Mesendoderm (in vitro differentiated cells): ENCODE measurements around the gene SLC45A1.

ENCODE experiments used
- DNase-seq: peaks from one replicate; pipeline ENCODE4 v3.0.0; 2013
- H2AK5ac ChIP-seq: 2 replicates; pipeline ENCODE4 v1.6.1; 2013; ENCODE audit warnings: low read length, inconsistent platforms
- H2BK120ac ChIP-seq: 2 replicates; pipeline ENCODE4 v1.6.1; 2013; ENCODE audit warnings: low read depth, mild to moderate bottlenecking, low read length, moderate library complexity, mixed read lengths
- H2BK15ac ChIP-seq: replicated peaks from 2 replicates; pipeline ENCODE4 v1.6.1; 2013; ENCODE audit warnings: low read depth, mild to moderate bottlenecking, moderate library complexity
- H2BK5ac ChIP-seq: 2 replicates; pipeline ENCODE4 v1.6.1; 2013; ENCODE audit warnings: low read length, inconsistent platforms
- H3K18ac ChIP-seq: 2 replicates; pipeline ENCODE4 v1.6.1; 2013; ENCODE audit warnings: mild to moderate bottlenecking, low read length, mixed read lengths
- H3K23ac ChIP-seq: one replicate; pipeline ENCODE4 v1.6.1; 2013; ENCODE audit warnings: low read length
- H3K27ac ChIP-seq: 2 replicates; pipeline ENCODE4 v1.5.1; 2013; ENCODE audit warnings: low read depth, mild to moderate bottlenecking, inconsistent platforms, low read length, moderate library complexity
- H3K27me3 ChIP-seq: 2 replicates; pipeline ENCODE4 v1.6.1; 2013; ENCODE audit warnings: low read length, control low read depth, mild to moderate bottlenecking, inconsistent platforms; ENCODE audit not compliant: insufficient read depth, poor library complexity
- H3K36me3 ChIP-seq: 2 replicates; pipeline ENCODE4 v1.6.1; 2013; ENCODE audit warnings: low read length, inconsistent platforms; ENCODE audit not compliant: control insufficient read depth, insufficient read depth
- H3K4ac ChIP-seq: one replicate; pipeline ENCODE4 v1.6.1; 2013; ENCODE audit warnings: low read depth, mild to moderate bottlenecking, low read length, moderate library complexity
- H3K4me1 ChIP-seq: 2 replicates; pipeline ENCODE4 v1.6.1; 2013; ENCODE audit warnings: low read depth, low read length, inconsistent platforms; ENCODE audit not compliant: control insufficient read depth
- H3K4me2 ChIP-seq: 2 replicates; pipeline ENCODE4 v1.6.1; 2013; ENCODE audit warnings: low read length
- H3K4me3 ChIP-seq: 2 replicates; pipeline ENCODE4 v1.5.1; 2013; ENCODE audit warnings: mild to moderate bottlenecking, low read length
- H3K56ac ChIP-seq: one replicate; pipeline ENCODE4 v1.6.1; 2013; ENCODE audit warnings: low read length
- H3K79me1 ChIP-seq: 2 replicates; pipeline ENCODE4 v1.6.1; 2013; ENCODE audit warnings: low read length, inconsistent platforms
- H3K79me2 ChIP-seq: 2 replicates; pipeline ENCODE4 v1.6.1; 2013; ENCODE audit warnings: mild to moderate bottlenecking, low read length; ENCODE audit not compliant: control insufficient read depth, insufficient read depth
- H3K9ac ChIP-seq: 2 replicates; pipeline ENCODE4 v1.6.1; 2013; ENCODE audit warnings: low read length, inconsistent platforms
- H4K5ac ChIP-seq: one replicate; pipeline ENCODE4 v1.6.1; 2013; ENCODE audit warnings: low read length
- H4K8ac ChIP-seq: one replicate; pipeline ENCODE4 v1.6.1; 2013; ENCODE audit warnings: low read depth, mild to moderate bottlenecking, control low read depth, low read length, moderate library complexity
- WGBS: extraction: QIAGEN DNeasy Blood & Tissue Kit; methylation state at CpG from one replicate; pipeline ENCODE4 v1.1.7; 2013; ENCODE audit warnings: low lambda C conversion rate, missing lambda C conversion rate; ENCODE audit not compliant: insufficient coverage; ENCODE audit errors: extremely low coverage; 5-methylcytosine and 5-hydroxymethylcytosine counted together

SLC45A1 gene

GRCh38 chr1:8349961-8350360 is 32.0 kb downstream of the SLC45A1 start:
- H3K23ac ChIP-seq: no peak overlapping the region
- H3K27ac ChIP-seq: no peak overlapping the region
- H3K56ac ChIP-seq: no peak overlapping the region
- no peaks in the 10 kb centered on the region for H3K79me1 ChIP-seq
- no peak overlapping the region for H3K4ac ChIP-seq
- H3K79me2 ChIP-seq: no peaks in the 10 kb centered on the region
- no peaks in the 10 kb centered on the region for H3K4me1 ChIP-seq
- no peak overlapping the region for H4K5ac ChIP-seq
- no peak overlapping the region for H2BK15ac ChIP-seq
- H2BK120ac ChIP-seq: no peak overlapping the region
- H3K4me3 ChIP-seq: no peak overlapping the region
- H3K9ac ChIP-seq: no peak overlapping the region
- no peak overlapping the region for H3K4me2 ChIP-seq
- H3K27me3 ChIP-seq: no peaks in the 10 kb centered on the region
- H3K36me3 ChIP-seq: peaks cover 2% of the 10 kb centered on the region
- H2BK5ac ChIP-seq: no peak overlapping the region
- no peak overlapping the region for H3K18ac ChIP-seq
- DNase-seq: no peak
- H2AK5ac ChIP-seq: no peak overlapping the region
- WGBS: no CpG with 5 or more reads among the region's 14 CpGs
- no peak overlapping the region for H4K8ac ChIP-seq

- Histone ChIP-seq H2BK15ac (no peak overlapping the region), H2AK5ac (no peak overlapping the region), H3K4me3 (no peak overlapping the region), H4K8ac (no peak overlapping the region), H3K56ac (no peak overlapping the region), H3K4me1 (no peaks in the 10 kb centered on the region), H3K27me3 (no peaks in the 10 kb centered on the region), H2BK120ac (no peak overlapping the region), H3K18ac (no peak overlapping the region), H3K4me2 (no peak overlapping the region), H3K79me2 (no peaks in the 10 kb centered on the region), H3K23ac (no peak overlapping the region), H3K27ac (no peak overlapping the region), H2BK5ac (no peak overlapping the region), H3K4ac (no peak overlapping the region), H4K5ac (no peak overlapping the region), H3K79me1 (no peaks in the 10 kb centered on the region), H3K36me3 (peaks cover 4% of the 10 kb centered on the region), H3K9ac (no peak overlapping the region)
- no peak for DNase-seq
- WGBS: no CpG with 5 or more reads among the region's 24 CpGs
Measured at GRCh38 chr1:8350914-8351684, 33.2 kb downstream of the SLC45A1 start.

- Histone ChIP-seq H2BK15ac (no peak overlapping the region), H4K5ac (no peak overlapping the region), H3K9ac (no peak overlapping the region), H3K4me2 (no peak overlapping the region), H2BK120ac (no peak overlapping the region), H3K4me3 (no peak overlapping the region), H3K4me1 (no peaks in the 10 kb centered on the region), H3K79me2 (no peaks in the 10 kb centered on the region), H3K56ac (no peak overlapping the region), H3K79me1 (no peaks in the 10 kb centered on the region), H3K36me3 (peaks cover 4% of the 10 kb centered on the region), H2AK5ac (no peak overlapping the region), H3K27ac (no peak overlapping the region), H4K8ac (no peak overlapping the region), H3K18ac (no peak overlapping the region), H2BK5ac (no peak overlapping the region), H3K23ac (no peak overlapping the region), H3K4ac (no peak overlapping the region), H3K27me3 (no peaks in the 10 kb centered on the region)
- DNase-seq: peak; percentile 68
- no CpG with 5 or more reads among the region's 13 CpGs for WGBS
Measured at GRCh38 chr1:8351693-8352470, 34.0 kb downstream of the SLC45A1 start.

GRCh38 chr1:8352471-8352845 is 34.5 kb downstream of the SLC45A1 start:
- H2BK120ac ChIP-seq: no peak overlapping the region
- no peak overlapping the region for H3K4me3 ChIP-seq
- H4K5ac ChIP-seq: no peak overlapping the region
- no peak overlapping the region for H3K23ac ChIP-seq
- no peak overlapping the region for H3K4ac ChIP-seq
- no peak overlapping the region for H3K27ac ChIP-seq
- no peaks in the 10 kb centered on the region for H3K27me3 ChIP-seq
- no peak overlapping the region for H2BK5ac ChIP-seq
- H3K4me1 ChIP-seq: no peaks in the 10 kb centered on the region
- no peak overlapping the region for H2BK15ac ChIP-seq
- H3K18ac ChIP-seq: no peak overlapping the region
- H3K9ac ChIP-seq: no peak overlapping the region
- no peak overlapping the region for H3K4me2 ChIP-seq
- H4K8ac ChIP-seq: no peak overlapping the region
- DNase-seq: no peak
- H3K79me1 ChIP-seq: no peaks in the 10 kb centered on the region
- no CpG with 5 or more reads among the region's 15 CpGs for WGBS
- no peak overlapping the region for H3K56ac ChIP-seq
- no peaks in the 10 kb centered on the region for H3K79me2 ChIP-seq
- H2AK5ac ChIP-seq: no peak overlapping the region
- H3K36me3 ChIP-seq: peaks cover 6% of the 10 kb centered on the region

GRCh38 chr1:8352886-8353785 is 35.2 kb downstream of the SLC45A1 start:
- no peak for DNase-seq
- H3K27ac ChIP-seq: no peak overlapping the region

More at GRCh38 chr1:8352886-8353785, 35.2 kb downstream of the SLC45A1 start:
- Histone ChIP-seq H2BK5ac (no peak overlapping the region), H3K4me1 (no peaks in the 10 kb centered on the region), H2AK5ac (no peak overlapping the region), H3K4me3 (no peak overlapping the region), H3K79me1 (no peaks in the 10 kb centered on the region), H3K18ac (no peak overlapping the region), H3K9ac (no peak overlapping the region), H4K8ac (no peak overlapping the region), H3K4ac (no peak overlapping the region), H3K23ac (no peak overlapping the region), H3K36me3 (peaks cover 11% of the 10 kb centered on the region), H3K56ac (no peak overlapping the region), H3K79me2 (no peaks in the 10 kb centered on the region), H3K27me3 (no peaks in the 10 kb centered on the region), H4K5ac (no peak overlapping the region), H2BK120ac (no peak overlapping the region), H2BK15ac (no peak overlapping the region), H3K4me2 (no peak overlapping the region)
- no CpG with 5 or more reads among the region's 21 CpGs for WGBS
